Measurements from ENCODE around the gene IKBIP. TPM values are rescaled to one million over a fixed set of nuclear protein-coding genes. Genes with fewer than 3 reads are reported as not detected.

The IKBIP gene
- total RNA-seq, 4 donors from 2014 or later = 4.5 to 17.2 (median 10.2) TPM

GRCh38 chr12:98581101-98581500, 63.5 kb downstream of the IKBIP start:
- Histone ChIP-seq H3K27ac (no peak overlapping the region), H3K36me3 (no peaks in the 10 kb centered on the region), H3K4me1 (no peaks in the 10 kb centered on the region), H3K27me3 (no peaks in the 10 kb centered on the region), H3K4me3 (no peak overlapping the region), H3K9me3 (no peaks in the 10 kb centered on the region)
- TF ChIP-seq POLR2A (IDR thresholded peaks at IDR 0.05) (no peak), EP300 (IDR thresholded peaks at IDR 0.05) (no peak), POLR2AphosphoS5 (IDR thresholded peaks at IDR 0.05) (no peak), CTCF (IDR thresholded peaks at IDR 0.05) (no peak)
- WGBS, 2 donors (ENCODE audit: low coverage in 1 of 2) = 67 to 90% methylated on average over 1 of the region's 1 CpG
- no peak for ATAC-seq

GRCh38 chr12:98580695-98581094, 63.9 kb downstream of the IKBIP start:
- Histone ChIP-seq H3K4me3 (no peak overlapping the region), H3K27me3 (no peaks in the 10 kb centered on the region), H3K27ac (no peak overlapping the region), H3K36me3 (no peaks in the 10 kb centered on the region), H3K9me3 (no peaks in the 10 kb centered on the region), H3K4me1 (no peaks in the 10 kb centered on the region)
- 90 to 100% methylated on average over 1 to 5 of the region's 5 CpGs for WGBS, 2 donors (ENCODE audit: low coverage in 1 of 2)
- TF ChIP-seq POLR2A (IDR thresholded peaks at IDR 0.05) = no peak
- no peak for TF ChIP-seq CTCF (IDR thresholded peaks at IDR 0.05)
- TF ChIP-seq POLR2AphosphoS5 (IDR thresholded peaks at IDR 0.05) = no peak
- TF ChIP-seq EP300 (IDR thresholded peaks at IDR 0.05) = no peak
- no peak for ATAC-seq

- Histone ChIP-seq H3K36me3 (no peaks in the 10 kb centered on the region), H3K27ac (no peak overlapping the region), H3K9me3 (no peaks in the 10 kb centered on the region), H3K4me1 (no peaks in the 10 kb centered on the region), H3K27me3 (no peaks in the 10 kb centered on the region), H3K4me3 (no peak overlapping the region)
- TF ChIP-seq EP300 (IDR thresholded peaks at IDR 0.05) (no peak), POLR2AphosphoS5 (IDR thresholded peaks at IDR 0.05) (no peak), CTCF (IDR thresholded peaks at IDR 0.05) (no peak), POLR2A (IDR thresholded peaks at IDR 0.05) (no peak)
- WGBS, 2 donors (ENCODE audit: low coverage in 1 of 2) = 82 to 92% methylated on average over 2 to 3 of the region's 3 CpGs
- ATAC-seq = no peak
Observed at GRCh38 chr12:98579835-98580234, 64.8 kb downstream of the IKBIP start.

- 54 to 75% methylated on average over 2 of the region's 5 CpGs for WGBS, 2 donors (ENCODE audit: low coverage in 1 of 2)
- Histone ChIP-seq H3K9me3 (no peaks in the 10 kb centered on the region), H3K4me1 (no peaks in the 10 kb centered on the region), H3K27me3 (no peaks in the 10 kb centered on the region), H3K4me3 (no peak overlapping the region), H3K27ac (no peak overlapping the region), H3K36me3 (no peaks in the 10 kb centered on the region)
- no peak for ATAC-seq
- TF ChIP-seq CTCF (IDR thresholded peaks at IDR 0.05) = no peak
- no peak for TF ChIP-seq POLR2AphosphoS5 (IDR thresholded peaks at IDR 0.05)
- no peak for TF ChIP-seq POLR2A (IDR thresholded peaks at IDR 0.05)
- TF ChIP-seq EP300 (IDR thresholded peaks at IDR 0.05) = no peak
Observed at GRCh38 chr12:98579347-98579746, 65.2 kb downstream of the IKBIP start.

GRCh38 chr12:98578821-98579220, 65.8 kb downstream of the IKBIP start:
- ATAC-seq = no peak
- Histone ChIP-seq H3K27ac (no peak overlapping the region), H3K4me3 (no peak overlapping the region), H3K27me3 (no peaks in the 10 kb centered on the region), H3K9me3 (no peaks in the 10 kb centered on the region), H3K36me3 (no peaks in the 10 kb centered on the region), H3K4me1 (no peaks in the 10 kb centered on the region)
- TF ChIP-seq CTCF (IDR thresholded peaks at IDR 0.05) (no peak), POLR2A (IDR thresholded peaks at IDR 0.05) (no peak), POLR2AphosphoS5 (IDR thresholded peaks at IDR 0.05) (no peak), EP300 (IDR thresholded peaks at IDR 0.05) (no peak)
- whole genome bisulfite sequencing, 2 donors (ENCODE audit: low coverage in 1 of 2) = 14 to 83% methylated on average over 1 to 2 of the region's 2 CpGs

Data from gastroesophageal sphincter (tissue), 4 donors.